ENCODE measurements around the gene NRG2. TPM values are rescaled to one million over a fixed set of nuclear protein-coding genes. Genes with fewer than 3 reads are reported as not detected.
A peak's percentile ranks its signal among the peaks of the same experiment; 100 is the strongest.

NRG2 gene
- total RNA-seq, 3 donors from 2014 or later (not counting 1 experiment from before 2014, with no cell fraction given), result 0.21 to 0.50 (median 0.40) TPM

DNA sequence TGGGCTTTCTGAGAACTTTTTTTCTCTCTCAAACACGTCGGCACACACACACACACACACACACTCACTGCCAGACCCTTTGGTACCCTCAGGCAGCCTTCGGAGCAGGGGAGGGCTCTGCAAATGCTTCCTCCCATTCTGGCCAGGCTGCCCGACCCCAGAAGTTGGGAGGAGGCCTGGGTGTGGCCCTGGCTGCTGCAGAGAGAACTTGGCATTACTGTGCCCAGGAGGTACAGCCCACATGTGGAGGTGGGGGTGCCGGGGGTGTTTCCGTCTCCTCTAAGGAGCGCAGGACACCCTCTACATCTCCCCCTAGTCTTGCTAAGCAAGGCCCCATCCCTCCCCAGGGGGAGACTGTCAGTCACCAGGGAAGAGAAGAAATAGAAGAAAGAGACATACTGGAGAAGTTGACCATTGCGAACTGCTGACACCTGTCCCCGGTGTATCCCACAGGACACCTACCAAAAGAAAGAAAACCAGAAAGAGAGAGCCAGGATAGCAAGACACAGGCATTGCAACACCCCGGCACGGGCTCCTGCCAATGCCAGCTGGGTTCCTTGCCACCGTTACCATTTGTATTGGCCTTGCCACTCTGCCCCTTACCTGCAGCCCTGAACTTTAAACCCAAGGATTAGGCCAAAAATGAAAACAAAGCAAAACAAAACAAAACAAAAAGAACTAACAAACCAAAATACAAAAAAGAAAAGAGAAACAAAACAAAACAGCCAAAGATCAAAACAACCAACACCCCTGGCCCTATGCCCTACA, 178.2 kb downstream of the NRG2 start:
- Mint-ChIP-seq H3K27me3 (ENCODE audit: low read depth in 2 of 2) (peaks cover 0 to 5% of the 10 kb centered on the region in 2 donors), H3K4me3 (no peak overlapping the region), H3K4me1 (peaks cover 0 to 4% of the 10 kb centered on the region in 2 donors), H3K36me3 (no peaks in the 10 kb centered on the region), H3K27ac (no peak overlapping the region), H3K9me3 (no peaks in the 10 kb centered on the region)
- no peaks in the 10 kb centered on the region for H3K36me3 ChIP-seq (ENCODE audit: control insufficient read depth, insufficient read depth, low read length)
- no peak overlapping the region for H3K27ac ChIP-seq (ENCODE audit: low read length)
- 82% methylated on average over 9 of the region's 12 CpGs for WGBS (ENCODE audit: insufficient coverage)
- TF ChIP-seq, protein P1, sequence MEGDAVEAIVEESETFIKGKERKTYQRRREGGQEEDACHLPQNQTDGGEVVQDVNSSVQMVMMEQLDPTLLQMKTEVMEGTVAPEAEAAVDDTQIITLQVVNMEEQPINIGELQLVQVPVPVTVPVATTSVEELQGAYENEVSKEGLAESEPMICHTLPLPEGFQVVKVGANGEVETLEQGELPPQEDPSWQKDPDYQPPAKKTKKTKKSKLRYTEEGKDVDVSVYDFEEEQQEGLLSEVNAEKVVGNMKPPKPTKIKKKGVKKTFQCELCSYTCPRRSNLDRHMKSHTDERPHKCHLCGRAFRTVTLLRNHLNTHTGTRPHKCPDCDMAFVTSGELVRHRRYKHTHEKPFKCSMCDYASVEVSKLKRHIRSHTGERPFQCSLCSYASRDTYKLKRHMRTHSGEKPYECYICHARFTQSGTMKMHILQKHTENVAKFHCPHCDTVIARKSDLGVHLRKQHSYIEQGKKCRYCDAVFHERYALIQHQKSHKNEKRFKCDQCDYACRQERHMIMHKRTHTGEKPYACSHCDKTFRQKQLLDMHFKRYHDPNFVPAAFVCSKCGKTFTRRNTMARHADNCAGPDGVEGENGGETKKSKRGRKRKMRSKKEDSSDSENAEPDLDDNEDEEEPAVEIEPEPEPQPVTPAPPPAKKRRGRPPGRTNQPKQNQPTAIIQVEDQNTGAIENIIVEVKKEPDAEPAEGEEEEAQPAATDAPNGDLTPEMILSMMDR (IDR thresholded peaks at IDR 0.05), result no peak
- no peak overlapping the region for H3K4me3 ChIP-seq (ENCODE audit: low read length)
- DNase-seq, result no peak
- intact Hi-C loops (cut with micrococcal nuclease), result loop anchor here (1.0 kb wide), 2 partner anchors 78 to 103 kb away; no protein-coding TSS in a partner anchor
- H3K4me1 ChIP-seq (ENCODE audit: control insufficient read depth, insufficient read depth, low read length), result no peaks in the 10 kb centered on the region
- no peaks in the 10 kb centered on the region for H3K9me3 ChIP-seq (ENCODE audit: control insufficient read depth, insufficient read depth, low read length)
- ATAC-seq, result no peak
- no peaks in the 10 kb centered on the region for H3K27me3 ChIP-seq (ENCODE audit: control insufficient read depth, insufficient read depth, low read length)

DNA sequence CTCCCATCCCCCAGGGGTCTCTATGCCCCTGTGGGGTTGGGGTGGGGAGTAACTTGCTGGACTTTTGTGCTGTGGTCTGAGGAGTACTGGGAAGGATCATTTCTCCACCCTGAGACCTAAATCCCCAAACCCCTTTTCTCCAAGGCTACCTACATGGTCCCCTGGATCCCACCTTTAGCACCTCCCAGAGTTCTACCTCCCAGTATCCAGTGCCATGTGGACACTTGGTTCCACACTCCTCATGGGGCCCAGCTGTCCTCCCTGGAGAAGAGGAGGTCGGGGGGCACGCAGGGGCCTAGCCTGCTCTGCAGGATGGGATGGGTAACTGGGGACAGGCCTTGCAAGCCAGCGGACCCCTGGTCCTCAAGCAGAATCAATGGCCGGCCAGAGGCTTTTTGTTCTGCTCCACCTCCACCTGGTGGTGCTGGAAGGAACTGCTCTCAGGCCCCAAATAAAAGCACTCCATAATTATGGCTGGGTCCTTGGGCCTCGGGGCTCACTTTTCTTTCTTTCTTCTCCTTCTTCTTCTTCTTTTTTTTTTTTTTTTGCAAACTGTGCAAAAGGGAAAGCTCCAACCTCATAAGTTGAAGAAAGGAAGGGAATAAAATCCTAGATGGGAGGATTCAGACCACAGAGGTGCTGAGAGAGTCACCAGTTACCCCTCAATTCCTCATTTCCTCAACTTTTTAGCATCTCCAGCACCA, 179.1 kb downstream of the NRG2 start:
- Histone ChIP-seq H3K36me3 (ENCODE audit: control insufficient read depth, insufficient read depth, low read length) (no peaks in the 10 kb centered on the region), H3K4me1 (ENCODE audit: control insufficient read depth, insufficient read depth, low read length) (no peaks in the 10 kb centered on the region), H3K27ac (ENCODE audit: low read length) (no peak overlapping the region), H3K9me3 (ENCODE audit: control insufficient read depth, insufficient read depth, low read length) (no peaks in the 10 kb centered on the region), H3K4me3 (ENCODE audit: low read length) (no peak overlapping the region), H3K27me3 (ENCODE audit: control insufficient read depth, insufficient read depth, low read length) (no peaks in the 10 kb centered on the region)
- Mint-ChIP-seq H3K27me3 (ENCODE audit: low read depth in 2 of 2) (peaks cover 0 to 8% of the 10 kb centered on the region in 2 donors), H3K4me3 (no peak overlapping the region), H3K36me3 (no peaks in the 10 kb centered on the region), H3K27ac (no peak overlapping the region), H3K4me1 (peaks cover 0 to 4% of the 10 kb centered on the region in 2 donors), H3K9me3 (no peaks in the 10 kb centered on the region)
- TF ChIP-seq, protein P1 (IDR thresholded peaks at IDR 0.05), result peak; percentile 88
- DNase-seq (peak; percentile 59 to 76), ATAC-seq (peak; percentile 66 to 93 (median 91))
- intact Hi-C loops (cut with micrococcal nuclease), result loop anchor here (1.0 kb wide), 2 partner anchors 77 to 104 kb away; no protein-coding TSS in a partner anchor
- 8% methylated on average over 4 of the region's 5 CpGs for WGBS (ENCODE audit: insufficient coverage)

DNA sequence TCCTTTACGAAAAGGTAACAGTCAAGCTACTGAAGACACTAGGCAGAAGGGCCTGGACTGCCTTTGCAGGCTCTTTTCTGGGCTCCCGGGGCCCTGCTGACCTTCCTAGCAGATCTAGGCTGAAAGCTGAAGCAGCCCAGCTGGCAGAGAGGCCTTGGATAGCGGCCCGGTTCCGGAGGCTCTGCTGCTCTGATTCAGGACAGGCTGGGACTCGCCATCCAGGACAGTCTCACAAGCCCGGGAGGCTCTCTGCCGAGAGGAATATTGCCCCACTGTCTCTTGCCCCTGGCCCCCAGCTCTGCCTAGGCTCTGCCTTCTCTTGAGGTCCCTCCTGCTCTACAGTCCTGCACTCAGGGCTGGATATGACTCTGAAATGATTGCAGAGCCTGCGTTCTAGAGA, 179.7 kb downstream of the NRG2 start:
- H3K9me3 Mint-ChIP-seq, result no peaks in the 10 kb centered on the region
- WGBS (ENCODE audit: insufficient coverage), result 88% methylated on average over 9 of the region's 9 CpGs
- intact Hi-C loops (cut with micrococcal nuclease), result no loop called here

More for the DNA sequence above, 179.7 kb downstream of the NRG2 start:
- Histone ChIP-seq H3K36me3 (ENCODE audit: control insufficient read depth, insufficient read depth, low read length) (no peaks in the 10 kb centered on the region), H3K27me3 (ENCODE audit: control insufficient read depth, insufficient read depth, low read length) (no peaks in the 10 kb centered on the region), H3K4me1 (ENCODE audit: control insufficient read depth, insufficient read depth, low read length) (no peaks in the 10 kb centered on the region), H3K4me3 (ENCODE audit: low read length) (no peak overlapping the region), H3K9me3 (ENCODE audit: control insufficient read depth, insufficient read depth, low read length) (no peaks in the 10 kb centered on the region), H3K27ac (ENCODE audit: low read length) (no peak overlapping the region)
- ATAC-seq (no peak), DNase-seq (no peak)
- TF ChIP-seq, protein P1 (IDR thresholded peaks at IDR 0.05), result no peak
- H3K36me3 Mint-ChIP-seq, result no peaks in the 10 kb centered on the region
- H3K4me3 Mint-ChIP-seq, result no peak overlapping the region
- H3K27me3 Mint-ChIP-seq (ENCODE audit: low read depth in 2 of 2), result peaks cover 0 to 8% of the 10 kb centered on the region in 2 donors
- H3K27ac Mint-ChIP-seq, result no peak overlapping the region
- H3K4me1 Mint-ChIP-seq, result peaks cover 0 to 4% of the 10 kb centered on the region in 2 donors
